ENCODE data around the gene TMEM266.

TMEM266 gene

DNA sequence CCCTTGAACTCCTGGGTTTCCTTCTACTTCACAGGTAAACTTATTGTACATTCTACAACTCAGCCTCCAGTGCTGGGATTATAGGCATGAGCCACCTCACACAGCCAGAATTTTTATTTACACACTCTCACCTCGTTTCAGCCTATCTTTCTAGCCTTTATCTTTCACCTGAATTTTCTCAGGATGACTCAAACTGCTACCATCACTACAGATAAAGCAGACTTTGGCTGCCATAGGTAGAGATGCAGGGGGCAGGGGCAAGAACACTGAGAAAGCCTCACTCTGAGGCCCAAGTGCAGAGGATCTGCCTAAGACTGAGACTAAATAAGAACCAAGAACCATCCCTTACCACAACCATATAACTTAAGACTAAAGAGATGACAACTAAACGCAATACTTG lies 192.5 kb downstream of the TMEM266 start:
- no peak for DNase-seq

DNA sequence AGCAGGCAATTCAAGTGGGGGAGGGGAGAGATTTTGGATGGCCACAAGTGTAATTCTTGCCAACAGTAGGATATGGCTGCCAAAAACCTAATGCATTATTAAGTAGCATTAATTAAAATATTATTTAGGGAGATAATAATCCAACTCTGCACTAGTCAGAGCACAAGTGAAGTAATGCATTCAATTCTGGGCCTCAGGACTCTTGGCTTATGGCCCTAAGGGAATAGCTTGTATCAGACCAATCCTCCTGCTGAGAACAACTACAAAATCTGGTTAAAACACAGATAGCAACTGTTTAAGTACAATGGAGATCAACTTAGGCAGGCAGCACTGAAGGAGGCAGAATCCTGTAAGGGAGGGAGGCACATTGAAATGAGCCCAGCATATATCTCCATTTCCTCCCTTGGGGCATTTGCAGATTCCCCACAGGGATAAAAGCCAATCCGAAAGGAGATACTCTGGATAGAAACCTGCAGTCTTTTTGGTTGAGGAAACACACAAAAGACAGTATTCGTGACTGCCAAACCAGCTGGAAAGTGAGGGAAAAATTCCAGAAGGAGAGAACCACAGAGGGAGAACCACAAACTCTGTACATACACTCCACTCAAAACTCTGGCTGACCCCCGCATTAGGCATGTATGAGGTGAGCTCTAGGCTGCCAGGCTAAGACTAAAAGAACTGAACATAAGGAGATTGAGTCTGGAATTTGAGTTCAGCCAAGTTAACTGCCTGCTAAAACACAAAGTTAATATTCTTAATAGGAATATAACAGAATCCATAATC lies 194.1 kb downstream of the TMEM266 start:
- no peak for DNase-seq
